ENCODE data around the gene VPS11.

Gene VPS11

GRCh38 chr11:119108146-119108856 lies 40.7 kb downstream of the VPS11 start:
- TF ChIP-seq SUZ12 (IDR thresholded peaks at IDR 0.05; ENCODE audit: extremely low read depth, insufficient read depth, insufficient read length), result no peak
- TF ChIP-seq ZNF274 (IDR thresholded peaks at IDR 0.05; ENCODE audit: low read depth, low read length), result no peak
- no peak for TF ChIP-seq YY1 (IDR thresholded peaks at IDR 0.05; ENCODE audit: insufficient read depth, insufficient read length)
- Histone ChIP-seq H3K4me1 (ENCODE audit: insufficient read depth, insufficient read length) (peaks cover 8% of the 10 kb centered on the region), H3K4me3 (ENCODE audit: insufficient read length, low read depth) (peak overlapping the region; percentile 56), H3K9ac (ENCODE audit: insufficient read length, low read depth) (peak overlapping the region; percentile 70), H3K9me3 (ENCODE audit: insufficient read depth, low read length) (no peaks in the 10 kb centered on the region), H3K27me3 (ENCODE audit: insufficient read depth, insufficient read length) (peaks cover 17% of the 10 kb centered on the region), H3K36me3 (ENCODE audit: insufficient read depth, insufficient read length, low read length) (peaks cover 20% of the 10 kb centered on the region)
- no peak for DNase-seq (ENCODE audit: low read depth, low spot score)

- no peaks in the 10 kb centered on the region for H3K9me3 ChIP-seq (ENCODE audit: insufficient read depth, low read length)
- no peak overlapping the region for H3K9ac ChIP-seq (ENCODE audit: insufficient read length, low read depth)
- peaks cover 7% of the 10 kb centered on the region for H3K4me1 ChIP-seq (ENCODE audit: insufficient read depth, insufficient read length)
- H3K27me3 ChIP-seq (ENCODE audit: insufficient read depth, insufficient read length), result peaks cover 17% of the 10 kb centered on the region
- DNase-seq (ENCODE audit: low read depth, low spot score), result no peak
- TF ChIP-seq ZNF274 (IDR thresholded peaks at IDR 0.05; ENCODE audit: low read depth, low read length) (no peak), YY1 (IDR thresholded peaks at IDR 0.05; ENCODE audit: insufficient read depth, insufficient read length) (no peak), SUZ12 (IDR thresholded peaks at IDR 0.05; ENCODE audit: extremely low read depth, insufficient read depth, insufficient read length) (no peak)
- H3K4me3 ChIP-seq (ENCODE audit: insufficient read length, low read depth), result no peak overlapping the region
- H3K36me3 ChIP-seq (ENCODE audit: insufficient read depth, insufficient read length, low read length), result peaks cover 23% of the 10 kb centered on the region
These were observed 41.2 kb downstream of the VPS11 start for GRCh38 chr11:119108857-119109221.

GRCh38 chr11:119109843-119110242 lies 42.2 kb downstream of the VPS11 start:
- peaks cover 17% of the 10 kb centered on the region for H3K27me3 ChIP-seq (ENCODE audit: insufficient read depth, insufficient read length)
- DNase-seq (ENCODE audit: low read depth, low spot score), result no peak
- no peaks in the 10 kb centered on the region for H3K9me3 ChIP-seq (ENCODE audit: insufficient read depth, low read length)
- peaks cover 28% of the 10 kb centered on the region for H3K36me3 ChIP-seq (ENCODE audit: insufficient read depth, insufficient read length, low read length)
- TF ChIP-seq SUZ12 (IDR thresholded peaks at IDR 0.05; ENCODE audit: extremely low read depth, insufficient read depth, insufficient read length), result no peak
- TF ChIP-seq ZNF274 (IDR thresholded peaks at IDR 0.05; ENCODE audit: low read depth, low read length), result no peak
- no peak for TF ChIP-seq YY1 (IDR thresholded peaks at IDR 0.05; ENCODE audit: insufficient read depth, insufficient read length)
- no peak overlapping the region for H3K4me3 ChIP-seq (ENCODE audit: insufficient read length, low read depth)
- peaks cover 5% of the 10 kb centered on the region for H3K4me1 ChIP-seq (ENCODE audit: insufficient read depth, insufficient read length)
- H3K9ac ChIP-seq (ENCODE audit: insufficient read length, low read depth), result no peak overlapping the region

GRCh38 chr11:119110439-119110838 lies 42.8 kb downstream of the VPS11 start:
- no peak overlapping the region for H3K4me3 ChIP-seq (ENCODE audit: insufficient read length, low read depth)

GRCh38 chr11:119111361-119111925 lies 43.8 kb downstream of the VPS11 start:
- TF ChIP-seq SUZ12 (IDR thresholded peaks at IDR 0.05; ENCODE audit: extremely low read depth, insufficient read depth, insufficient read length), result no peak
- no peak for TF ChIP-seq ZNF274 (IDR thresholded peaks at IDR 0.05; ENCODE audit: low read depth, low read length)
- no peak for TF ChIP-seq YY1 (IDR thresholded peaks at IDR 0.05; ENCODE audit: insufficient read depth, insufficient read length)

More at GRCh38 chr11:119110439-119110838, 42.8 kb downstream of the VPS11 start:
- Histone ChIP-seq H3K4me1 (ENCODE audit: insufficient read depth, insufficient read length) (peaks cover 5% of the 10 kb centered on the region), H3K9ac (ENCODE audit: insufficient read length, low read depth) (no peak overlapping the region), H3K27me3 (ENCODE audit: insufficient read depth, insufficient read length) (peaks cover 17% of the 10 kb centered on the region), H3K9me3 (ENCODE audit: insufficient read depth, low read length) (no peaks in the 10 kb centered on the region), H3K36me3 (ENCODE audit: insufficient read depth, insufficient read length, low read length) (peaks cover 28% of the 10 kb centered on the region)
- no peak for DNase-seq (ENCODE audit: low read depth, low spot score)
- no peak for TF ChIP-seq SUZ12 (IDR thresholded peaks at IDR 0.05; ENCODE audit: extremely low read depth, insufficient read depth, insufficient read length)
- TF ChIP-seq YY1 (IDR thresholded peaks at IDR 0.05; ENCODE audit: insufficient read depth, insufficient read length), result no peak
- TF ChIP-seq ZNF274 (IDR thresholded peaks at IDR 0.05; ENCODE audit: low read depth, low read length), result no peak

GRCh38 chr11:119112314-119113020 lies 44.8 kb downstream of the VPS11 start:
- peaks cover 17% of the 10 kb centered on the region for H3K27me3 ChIP-seq (ENCODE audit: insufficient read depth, insufficient read length)
- H3K4me3 ChIP-seq (ENCODE audit: insufficient read length, low read depth), result no peak overlapping the region
- TF ChIP-seq YY1 (IDR thresholded peaks at IDR 0.05; ENCODE audit: insufficient read depth, insufficient read length) (no peak), ZNF274 (IDR thresholded peaks at IDR 0.05; ENCODE audit: low read depth, low read length) (no peak), SUZ12 (IDR thresholded peaks at IDR 0.05; ENCODE audit: extremely low read depth, insufficient read depth, insufficient read length) (no peak)
- H3K9me3 ChIP-seq (ENCODE audit: insufficient read depth, low read length), result no peaks in the 10 kb centered on the region
- H3K9ac ChIP-seq (ENCODE audit: insufficient read length, low read depth), result no peak overlapping the region
- peaks cover 32% of the 10 kb centered on the region for H3K36me3 ChIP-seq (ENCODE audit: insufficient read depth, insufficient read length, low read length)
- no peak for DNase-seq (ENCODE audit: low read depth, low spot score)
- H3K4me1 ChIP-seq (ENCODE audit: insufficient read depth, insufficient read length), result peaks cover 5% of the 10 kb centered on the region

More at GRCh38 chr11:119111361-119111925, 43.8 kb downstream of the VPS11 start:
- Histone ChIP-seq H3K9me3 (ENCODE audit: insufficient read depth, low read length) (no peaks in the 10 kb centered on the region), H3K9ac (ENCODE audit: insufficient read length, low read depth) (no peak overlapping the region), H3K36me3 (ENCODE audit: insufficient read depth, insufficient read length, low read length) (peaks cover 32% of the 10 kb centered on the region), H3K4me3 (ENCODE audit: insufficient read length, low read depth) (no peak overlapping the region), H3K27me3 (ENCODE audit: insufficient read depth, insufficient read length) (peaks cover 17% of the 10 kb centered on the region), H3K4me1 (ENCODE audit: insufficient read depth, insufficient read length) (peaks cover 5% of the 10 kb centered on the region)
- no peak for DNase-seq (ENCODE audit: low read depth, low spot score)

GRCh38 chr11:119113716-119114115 lies 46.1 kb downstream of the VPS11 start:
- Histone ChIP-seq H3K4me3 (ENCODE audit: insufficient read length, low read depth) (no peak overlapping the region), H3K36me3 (ENCODE audit: insufficient read depth, insufficient read length, low read length) (peaks cover 32% of the 10 kb centered on the region), H3K4me1 (ENCODE audit: insufficient read depth, insufficient read length) (no peaks in the 10 kb centered on the region), H3K27me3 (ENCODE audit: insufficient read depth, insufficient read length) (peaks cover 4% of the 10 kb centered on the region), H3K9ac (ENCODE audit: insufficient read length, low read depth) (no peak overlapping the region), H3K9me3 (ENCODE audit: insufficient read depth, low read length) (no peaks in the 10 kb centered on the region)
- no peak for TF ChIP-seq ZNF274 (IDR thresholded peaks at IDR 0.05; ENCODE audit: low read depth, low read length)
- TF ChIP-seq YY1 (IDR thresholded peaks at IDR 0.05; ENCODE audit: insufficient read depth, insufficient read length), result no peak
- no peak for TF ChIP-seq SUZ12 (IDR thresholded peaks at IDR 0.05; ENCODE audit: extremely low read depth, insufficient read depth, insufficient read length)
- DNase-seq (ENCODE audit: low read depth, low spot score), result no peak
